Uterus (tissue), 4 donors: ENCODE data around the gene RAB26. TPM values are rescaled to one million over a fixed set of nuclear protein-coding genes. Genes with fewer than 3 reads are reported as not detected.
A peak's percentile ranks its signal among the peaks of the same experiment; 100 is the strongest.

Experiments used
- DNase-seq, 2 donors: peaks; one replicate each; pipeline ENCODE4 v3.0.0-alpha.2; 2019 to 2020
- H3K27ac ChIP-seq, 2 donors: fragments of 200-600 bp; sonication (generic); 1 replicate in 1 of 2; 2 replicates in 1 of 2; pipeline ENCODE4 v1.5.1; 2016 to 2018
- H3K27me3 ChIP-seq, 2 donors: fragments of 200-600 bp; sonication (generic); one replicate each; pipeline ENCODE4 v1.5.1; 2018 to 2019; ENCODE audit warnings: control low read depth in 1 of 2
- H3K36me3 ChIP-seq, 2 donors: fragments of 200-600 bp; sonication (generic); one replicate each; pipeline ENCODE4 v1.5.1; 2019; ENCODE audit warnings: control low read depth in 1 of 2
- H3K4me1 ChIP-seq, 2 donors: fragments of 200-600 bp; sonication (generic); one replicate each; pipeline ENCODE4 v1.5.1; 2018 to 2019; ENCODE audit warnings: control low read depth in 1 of 2
- H3K4me3 ChIP-seq, 2 donors: fragments of 200-600 bp; sonication (generic); 1 replicate in 1 of 2; 2 replicates in 1 of 2; pipeline ENCODE4 v1.5.1; 2018 to 2019; ENCODE audit warnings: mild to moderate bottlenecking in 1 of 2
- H3K9me3 ChIP-seq, 2 donors: fragments of 200-600 bp; sonication (generic); one replicate each; pipeline ENCODE4 v1.5.1; 2019; ENCODE audit warnings: control low read depth in 1 of 2
- POLR2A ChIP-seq, 2 donors: fragments of 450-650 bp; IDR thresholded peaks; one replicate each; pipeline ENCODE4 v1.6.1; 2016; ENCODE audit warnings: antibody characterized with exemption in 2 of 2, mild to moderate bottlenecking in 1 of 2, moderate library complexity in 1 of 2
- intact Hi-C: fragments of 100-400 bp; cut with DNase I; formaldehyde crosslinking; loops from one replicate; pipeline ENCODE4 v1.15.1; 2023; ENCODE audit warnings: low total_unique reads
- total RNA-seq, 4 donors: library from RNA; depleted of rRNA in 3 of 4; stranded (reverse); fragments of >200 nt in 3 of 4; gene quantifications; one replicate each; pipeline versions ENCODE4 v1.1.0 to v1.2.4, GENCODE V29; 2014 to 2023
- TF ChIP-seq, protein P1 (sequence below), 4 experiments: fragments of 200-600 bp in 2 of 4; fragments of 450-650 bp in 2 of 4; sonication (generic) in 2 of 4; IDR thresholded peaks; one replicate each; pipeline ENCODE4 v1.5.1; 2016 to 2019; ENCODE audit warnings: antibody characterized with exemption in 4 of 4, mild to moderate bottlenecking in 2 of 4, moderate library complexity in 1 of 4
- donor health status: DM: yes; HTN: yes; CAD: no.

The RAB26 gene
- total RNA-seq, 4 donors from 2014 or later: 0.21 TPM; not detected in 3

GRCh38 chr16:2147378-2147777 lies 1.0 kb upstream of the RAB26 start:
- H3K27me3 ChIP-seq: no peaks in the 10 kb centered on the region
- no peaks in the 10 kb centered on the region for H3K9me3 ChIP-seq
- H3K4me3 ChIP-seq: no peak overlapping the region
- H3K36me3 ChIP-seq: no peaks in the 10 kb centered on the region
- DNase-seq: no peak
- intact Hi-C loops: no loop called here
- H3K27ac ChIP-seq: peak overlapping the region in 1 of 2 donors; percentile 61
- no peak for TF ChIP-seq POLR2A (IDR thresholded peaks at IDR 0.05)
- TF ChIP-seq, protein P1, sequence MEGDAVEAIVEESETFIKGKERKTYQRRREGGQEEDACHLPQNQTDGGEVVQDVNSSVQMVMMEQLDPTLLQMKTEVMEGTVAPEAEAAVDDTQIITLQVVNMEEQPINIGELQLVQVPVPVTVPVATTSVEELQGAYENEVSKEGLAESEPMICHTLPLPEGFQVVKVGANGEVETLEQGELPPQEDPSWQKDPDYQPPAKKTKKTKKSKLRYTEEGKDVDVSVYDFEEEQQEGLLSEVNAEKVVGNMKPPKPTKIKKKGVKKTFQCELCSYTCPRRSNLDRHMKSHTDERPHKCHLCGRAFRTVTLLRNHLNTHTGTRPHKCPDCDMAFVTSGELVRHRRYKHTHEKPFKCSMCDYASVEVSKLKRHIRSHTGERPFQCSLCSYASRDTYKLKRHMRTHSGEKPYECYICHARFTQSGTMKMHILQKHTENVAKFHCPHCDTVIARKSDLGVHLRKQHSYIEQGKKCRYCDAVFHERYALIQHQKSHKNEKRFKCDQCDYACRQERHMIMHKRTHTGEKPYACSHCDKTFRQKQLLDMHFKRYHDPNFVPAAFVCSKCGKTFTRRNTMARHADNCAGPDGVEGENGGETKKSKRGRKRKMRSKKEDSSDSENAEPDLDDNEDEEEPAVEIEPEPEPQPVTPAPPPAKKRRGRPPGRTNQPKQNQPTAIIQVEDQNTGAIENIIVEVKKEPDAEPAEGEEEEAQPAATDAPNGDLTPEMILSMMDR (IDR thresholded peaks at IDR 0.05): no peak
- H3K4me1 ChIP-seq: peaks cover 4 to 24% of the 10 kb centered on the region in 2 donors

DNA sequence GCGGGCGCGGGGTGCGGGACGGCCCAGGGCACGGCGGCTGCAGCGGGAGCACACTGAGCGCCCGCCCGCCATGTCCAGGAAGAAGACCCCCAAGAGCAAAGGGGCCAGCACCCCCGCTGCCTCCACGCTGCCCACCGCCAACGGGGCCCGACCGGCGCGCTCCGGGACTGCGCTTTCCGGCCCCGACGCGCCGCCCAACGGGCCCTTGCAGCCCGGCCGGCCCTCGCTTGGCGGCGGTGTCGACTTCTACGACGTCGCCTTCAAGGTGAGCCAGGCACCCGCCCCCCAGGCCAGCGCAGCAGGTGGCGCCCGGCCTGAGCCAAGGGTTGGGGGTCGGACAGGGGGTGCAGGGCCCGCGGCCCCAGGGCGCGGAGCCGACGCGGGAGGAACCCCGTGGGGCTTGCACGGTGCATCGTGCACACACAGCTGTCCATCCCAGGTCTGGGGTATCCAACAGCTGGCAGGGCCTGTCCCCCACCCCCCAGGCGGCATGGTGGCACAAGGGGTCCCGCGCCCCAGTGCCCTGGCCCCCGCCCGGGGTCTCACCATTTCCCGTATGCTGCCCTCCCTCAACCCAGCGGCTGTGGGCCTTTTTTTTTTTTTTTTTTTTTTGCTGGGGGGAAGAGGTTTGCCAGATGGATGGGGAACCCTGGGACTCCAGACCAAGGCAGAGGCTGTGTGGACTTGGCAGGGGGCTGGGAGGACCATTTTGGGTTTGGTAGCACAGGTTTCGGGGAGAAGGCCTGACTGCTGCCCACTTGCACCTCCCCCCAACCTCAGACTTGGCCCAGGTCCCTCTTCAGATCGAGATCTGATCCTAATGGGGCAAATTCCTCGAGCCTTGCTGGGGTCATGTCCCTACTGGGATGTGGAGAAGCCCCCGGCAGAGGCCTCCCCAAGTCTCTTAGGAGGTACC lies 547 bp downstream of the RAB26 start:
- no peak overlapping the region for H3K27ac ChIP-seq

GRCh38 chr16:2149630-2150417 lies 1.4 kb downstream of the RAB26 start:
- no peaks in the 10 kb centered on the region for H3K9me3 ChIP-seq
- intact Hi-C loops: loop anchor here (10.0 kb wide), 2 partner anchors 45 to 65 kb away; partner anchors contain the start of genes BRICD5 and PGP
- H3K36me3 ChIP-seq: no peaks in the 10 kb centered on the region
- no peaks in the 10 kb centered on the region for H3K27me3 ChIP-seq
- no peak for TF ChIP-seq POLR2A (IDR thresholded peaks at IDR 0.05)
- TF ChIP-seq, protein P1 (IDR thresholded peaks at IDR 0.05): no peak
- no peak overlapping the region for H3K27ac ChIP-seq
- DNase-seq: no peak
- peaks cover 4 to 34% of the 10 kb centered on the region in 2 donors for H3K4me1 ChIP-seq
- no peak overlapping the region for H3K4me3 ChIP-seq

More for the DNA sequence above, 547 bp downstream of the RAB26 start:
- intact Hi-C loops: no loop called here
- peak overlapping the region in 1 of 2 donors; percentile 28 for H3K4me3 ChIP-seq
- H3K36me3 ChIP-seq: no peaks in the 10 kb centered on the region
- H3K27me3 ChIP-seq: no peaks in the 10 kb centered on the region
- no peaks in the 10 kb centered on the region for H3K9me3 ChIP-seq
- peaks cover 4 to 31% of the 10 kb centered on the region in 2 donors for H3K4me1 ChIP-seq
- no peak for DNase-seq
- TF ChIP-seq, protein P1 (IDR thresholded peaks at IDR 0.05): peak in 1 of 4 experiments; percentile 39
- TF ChIP-seq POLR2A (IDR thresholded peaks at IDR 0.05): no peak

DNA sequence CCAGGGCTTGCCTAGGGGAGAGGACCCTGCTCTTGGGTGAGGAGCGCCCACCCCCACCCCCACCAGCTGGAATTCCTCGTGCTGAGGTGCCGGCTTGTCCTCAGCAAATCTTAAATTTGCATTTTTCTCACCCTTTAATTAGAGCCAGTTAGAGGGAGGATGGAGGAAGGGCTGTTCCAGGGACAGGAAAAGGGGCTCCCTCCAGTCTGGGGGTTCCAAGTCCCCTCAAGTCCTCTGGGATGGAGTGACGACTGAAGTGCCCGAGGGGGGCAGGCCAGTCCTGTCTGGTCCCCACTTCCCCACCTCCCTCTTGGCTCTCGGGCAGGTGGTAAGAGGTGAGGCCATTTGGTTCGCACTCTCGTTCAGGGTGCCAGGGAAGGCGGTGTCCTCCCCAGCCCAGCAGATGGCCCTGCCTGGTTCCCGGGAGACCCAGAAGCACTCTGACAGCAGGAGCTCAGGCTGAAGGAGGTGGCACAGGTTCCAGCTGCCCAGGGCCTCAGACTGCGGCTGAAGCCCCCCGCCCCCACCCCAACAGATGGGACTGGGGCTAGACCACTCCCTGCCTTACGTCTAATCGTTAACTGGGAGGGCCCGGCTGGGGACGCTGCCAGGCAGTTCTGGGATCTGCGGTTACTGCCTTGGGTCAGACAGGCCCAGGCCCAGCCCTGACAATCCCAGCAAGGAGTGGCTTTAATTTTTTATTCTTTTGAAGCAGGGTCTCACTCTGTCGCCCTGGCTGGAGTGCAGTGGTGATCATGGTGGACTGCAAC lies 2.2 kb downstream of the RAB26 start:
- peaks cover 4 to 34% of the 10 kb centered on the region in 2 donors for H3K4me1 ChIP-seq
- TF ChIP-seq, protein P1 (IDR thresholded peaks at IDR 0.05): no peak
- no peak for TF ChIP-seq POLR2A (IDR thresholded peaks at IDR 0.05)
- H3K27me3 ChIP-seq: no peaks in the 10 kb centered on the region
- no peaks in the 10 kb centered on the region for H3K9me3 ChIP-seq
- H3K36me3 ChIP-seq: no peaks in the 10 kb centered on the region
- no peak overlapping the region for H3K4me3 ChIP-seq
- no peak for DNase-seq
- intact Hi-C loops: loop anchor here (10.0 kb wide), 2 partner anchors 46 to 64 kb away; partner anchors contain the start of genes BRICD5 and PGP
- H3K27ac ChIP-seq: no peak overlapping the region
